CD14-positive monocyte (primary cell): ENCODE measurements around the gene MITF. TPM values are rescaled to one million over a fixed set of nuclear protein-coding genes. Genes with fewer than 3 reads are reported as not detected.

Experiments
- DNase-seq, 3 donors: peaks; one replicate each; pipeline ENCODE4 v3.0.0-alpha.2; 2011 to 2022
- H2AFZ ChIP-seq: 2 replicates; pipeline ENCODE4 v1.6.0; 2012; ENCODE audit warnings: mild to moderate bottlenecking, low read depth, low read length, inconsistent platforms; ENCODE audit not compliant: insufficient read depth, poor library complexity, severe bottlenecking
- H3K27ac ChIP-seq, 2 donors: 1 replicate in 1 of 2; 2 replicates in 1 of 2; pipeline ENCODE4 v1.5.1; 2012 to 2013; ENCODE audit warnings: low read length in 2 of 2, control low read depth in 1 of 2, inconsistent platforms in 1 of 2, low read depth in 1 of 2, mild to moderate bottlenecking in 1 of 2
- H3K27me3 ChIP-seq, 2 donors: one replicate each; pipeline versions ENCODE4 v1.6.0 to v1.6.1; 2011 to 2013; ENCODE audit warnings: low read length in 2 of 2; ENCODE audit not compliant: control insufficient read depth in 2 of 2, insufficient read depth in 2 of 2
- H3K36me3 ChIP-seq, 2 donors: replicated peaks in 1 of 2; 1 replicate in 1 of 2; 2 replicates in 1 of 2; pipeline versions ENCODE4 v1.5.1 to v1.6.1; 2012 to 2013; ENCODE audit warnings: low read length in 2 of 2, control low read depth in 1 of 2, inconsistent platforms in 1 of 2, mild to moderate bottlenecking in 1 of 2; ENCODE audit not compliant: insufficient read depth in 2 of 2, control insufficient read depth in 1 of 2
- H3K4me1 ChIP-seq, 2 donors: 1 replicate in 1 of 2; 2 replicates in 1 of 2; pipeline versions ENCODE4 v1.5.1 to v1.6.1; 2012 to 2013; ENCODE audit warnings: low read length in 2 of 2, control low read depth in 1 of 2, inconsistent platforms in 1 of 2, mild to moderate bottlenecking in 1 of 2, moderate library complexity in 1 of 2; ENCODE audit not compliant: insufficient read depth in 2 of 2, control insufficient read depth in 1 of 2
- H3K4me2 ChIP-seq: replicated peaks from 2 replicates; pipeline ENCODE3; 2012; ENCODE audit warnings: low read length, moderate library complexity, mild to moderate bottlenecking; ENCODE audit not compliant: poor library complexity, severe bottlenecking; ENCODE audit errors: extremely low read depth
- H3K4me3 ChIP-seq, 3 experiments: fragments of 200-600 bp in 1 of 3; sonication (generic) in 1 of 3; replicated peaks in 1 of 3; 1 replicate in 2 of 3; 2 replicates in 1 of 3; pipeline ENCODE4 v1.5.1; 2011 to 2013; ENCODE audit warnings: low read length in 3 of 3, mild to moderate bottlenecking in 3 of 3, control low read depth in 2 of 3, low read depth in 2 of 3, inconsistent platforms in 1 of 3, moderate library complexity in 1 of 3
- H3K79me2 ChIP-seq: 2 replicates; pipeline ENCODE4 v1.6.0; 2012; ENCODE audit warnings: mild to moderate bottlenecking, control low read depth, inconsistent platforms, low read length, moderate library complexity; ENCODE audit not compliant: insufficient read depth
- H3K9ac ChIP-seq: 2 replicates; pipeline ENCODE4 v1.6.0; 2017; ENCODE audit warnings: low read length, mild to moderate bottlenecking; ENCODE audit not compliant: insufficient read depth, poor library complexity, severe bottlenecking
- H3K9me3 ChIP-seq, 2 donors: replicated peaks in 1 of 2; 1 replicate in 1 of 2; 2 replicates in 1 of 2; pipeline versions ENCODE4 v1.5.1 to v1.6.1; 2012 to 2013; ENCODE audit warnings: low read length in 2 of 2, control low read depth in 1 of 2; ENCODE audit not compliant: control insufficient read depth in 1 of 2, insufficient read depth in 1 of 2
- H4K20me1 ChIP-seq: 2 replicates; pipeline ENCODE4 v1.6.0; 2012; ENCODE audit warnings: mild to moderate bottlenecking, low read length, control low read depth, moderate library complexity; ENCODE audit not compliant: insufficient read depth
- H3K27ac Mint-ChIP-seq, 7 donors: one replicate each; pipeline ENCODE4 v1.8.0; 2020; ENCODE audit warnings: mild to moderate bottlenecking in 7 of 7, mixed read lengths in 7 of 7, moderate library complexity in 6 of 7, inconsistent platforms in 2 of 7
- H3K27me3 Mint-ChIP-seq, 3 donors: one replicate each; pipeline ENCODE4 v1.8.0; 2021 to 2022; ENCODE audit warnings: low read depth in 3 of 3, mild to moderate bottlenecking in 3 of 3, mixed read lengths in 3 of 3, moderate library complexity in 3 of 3, inconsistent platforms in 1 of 3
- H3K36me3 Mint-ChIP-seq, 2 donors: one replicate each; pipeline ENCODE4 v1.8.0; 2020; ENCODE audit warnings: mixed read lengths in 2 of 2, inconsistent platforms in 1 of 2, mild to moderate bottlenecking in 1 of 2
- H3K4me1 Mint-ChIP-seq: one replicate; pipeline ENCODE4 v1.8.0; 2020; ENCODE audit warnings: mild to moderate bottlenecking, mixed read lengths
- H3K4me3 Mint-ChIP-seq, 2 donors: one replicate each; pipeline ENCODE4 v1.8.0; 2020; ENCODE audit warnings: mild to moderate bottlenecking in 2 of 2, mixed read lengths in 2 of 2, moderate library complexity in 1 of 2
- H3K9me3 Mint-ChIP-seq, 7 donors: one replicate each; pipeline ENCODE4 v1.8.0; 2020 to 2022; ENCODE audit warnings: mixed read lengths in 7 of 7, mild to moderate bottlenecking in 6 of 7, moderate library complexity in 6 of 7, inconsistent platforms in 2 of 7
- WGBS: methylation state at CpG from one replicate; pipeline ENCODE4 v1.1.5; 2013; ENCODE audit warnings: missing lambda C conversion rate; ENCODE audit not compliant: insufficient coverage; 5-methylcytosine and 5-hydroxymethylcytosine counted together
- intact Hi-C, 2 donors: fragments of 100-400 bp; cut with micrococcal nuclease; formaldehyde crosslinking; loops; one replicate each; pipeline versions ENCODE4 v1.15.0 to v1.15.1; 2023
- polyA plus RNA-seq, 3 donors: library from polyadenylated mRNA; depleted of rRNA in 1 of 3; unstranded in 2 of 3; stranded (reverse) in 1 of 3; fragments of 300-500 nt in 2 of 3; fragments of >200 nt in 1 of 3; fragmentation: Illumina TruSeq in 2 of 3; gene quantifications; 1 replicate in 2 of 3; 2 replicates in 1 of 3; pipeline ENCODE4 v1.2.3, GENCODE V29; 2012 to 2021
- TF ChIP-seq, protein P1 (sequence below): fragments of 200-600 bp; IDR thresholded peaks from one replicate; pipeline ENCODE4 v1.8.0; 2022; ENCODE audit warnings: antibody characterized with exemption, mild to moderate bottlenecking

The MITF gene
- polyA plus RNA-seq, 3 donors = 7.0 to 15.1 (median 12.1) TPM

DNA sequence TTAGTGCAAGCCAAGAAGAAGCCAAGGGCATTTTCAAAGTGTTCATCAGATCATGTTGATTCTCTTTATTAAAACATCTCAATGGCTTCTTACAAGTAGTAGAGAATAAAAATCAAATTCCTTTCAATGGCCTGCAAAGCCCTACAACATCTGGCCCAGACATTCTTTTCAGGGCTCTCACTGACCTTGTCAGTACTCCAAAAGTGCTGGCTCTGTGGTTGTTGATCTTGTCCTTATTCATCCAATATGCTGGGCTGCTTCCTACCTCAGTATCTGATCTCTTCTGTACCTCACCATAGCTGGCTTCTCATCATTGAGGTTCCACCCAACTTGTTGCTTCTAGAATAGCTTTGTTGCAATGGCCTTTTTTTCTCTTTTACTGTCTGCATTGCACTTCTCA lies 186.2 kb downstream of the MITF start:
- Histone ChIP-seq H3K4me3 (no peak overlapping the region), H4K20me1 (no peaks in the 10 kb centered on the region), H3K79me2 (no peaks in the 10 kb centered on the region), H2AFZ (no peak overlapping the region), H3K4me1 (no peaks in the 10 kb centered on the region), H3K9ac (no peak overlapping the region), H3K9me3 (no peaks in the 10 kb centered on the region), H3K27ac (no peak overlapping the region), H3K27me3 (no peaks in the 10 kb centered on the region), H3K36me3 (no peaks in the 10 kb centered on the region), H3K4me2 (no peak overlapping the region)
- H3K27ac Mint-ChIP-seq = no peak overlapping the region
- H3K27me3 Mint-ChIP-seq = peaks cover 0 to 2% (median 0%) of the 10 kb centered on the region in 3 donors
- TF ChIP-seq, protein P1, sequence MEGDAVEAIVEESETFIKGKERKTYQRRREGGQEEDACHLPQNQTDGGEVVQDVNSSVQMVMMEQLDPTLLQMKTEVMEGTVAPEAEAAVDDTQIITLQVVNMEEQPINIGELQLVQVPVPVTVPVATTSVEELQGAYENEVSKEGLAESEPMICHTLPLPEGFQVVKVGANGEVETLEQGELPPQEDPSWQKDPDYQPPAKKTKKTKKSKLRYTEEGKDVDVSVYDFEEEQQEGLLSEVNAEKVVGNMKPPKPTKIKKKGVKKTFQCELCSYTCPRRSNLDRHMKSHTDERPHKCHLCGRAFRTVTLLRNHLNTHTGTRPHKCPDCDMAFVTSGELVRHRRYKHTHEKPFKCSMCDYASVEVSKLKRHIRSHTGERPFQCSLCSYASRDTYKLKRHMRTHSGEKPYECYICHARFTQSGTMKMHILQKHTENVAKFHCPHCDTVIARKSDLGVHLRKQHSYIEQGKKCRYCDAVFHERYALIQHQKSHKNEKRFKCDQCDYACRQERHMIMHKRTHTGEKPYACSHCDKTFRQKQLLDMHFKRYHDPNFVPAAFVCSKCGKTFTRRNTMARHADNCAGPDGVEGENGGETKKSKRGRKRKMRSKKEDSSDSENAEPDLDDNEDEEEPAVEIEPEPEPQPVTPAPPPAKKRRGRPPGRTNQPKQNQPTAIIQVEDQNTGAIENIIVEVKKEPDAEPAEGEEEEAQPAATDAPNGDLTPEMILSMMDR = no peak
- H3K36me3 Mint-ChIP-seq = peaks cover 2% of the 10 kb centered on the region in 2 donors
- DNase-seq = no peak
- intact Hi-C loops = no loop called here
- no peak overlapping the region for H3K4me3 Mint-ChIP-seq
- H3K4me1 Mint-ChIP-seq = no peaks in the 10 kb centered on the region
- H3K9me3 Mint-ChIP-seq = peaks cover 0 to 2% (median 0%) of the 10 kb centered on the region in 7 donors

DNA sequence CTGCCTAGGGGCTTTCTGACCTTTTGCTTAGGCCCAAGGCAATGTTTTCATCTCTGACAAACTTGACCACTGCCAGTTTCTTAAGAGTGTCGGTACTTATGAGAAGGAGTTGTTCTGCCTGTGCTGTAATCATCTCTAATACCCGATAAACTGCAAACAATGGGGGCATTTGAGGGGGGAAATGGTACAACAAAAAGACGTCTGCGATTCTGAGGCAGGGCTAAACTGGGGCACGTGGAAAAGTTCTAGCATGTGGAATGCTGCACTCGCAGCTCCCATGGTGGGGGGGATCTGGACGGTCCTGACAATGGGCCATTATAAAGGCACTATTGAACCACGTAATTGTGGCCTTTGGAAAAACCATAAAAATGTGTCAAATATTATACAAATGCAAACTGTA lies 187.1 kb downstream of the MITF start:
- TF ChIP-seq, protein P1 = no peak
- H3K9ac ChIP-seq = no peak overlapping the region
- H3K27me3 ChIP-seq = no peaks in the 10 kb centered on the region
- Mint-ChIP-seq H3K9me3 (peaks cover 0 to 2% (median 0%) of the 10 kb centered on the region in 7 donors), H3K4me1 (no peaks in the 10 kb centered on the region), H3K36me3 (peaks cover 2% of the 10 kb centered on the region in 2 donors), H3K27ac (no peak overlapping the region), H3K4me3 (no peak overlapping the region), H3K27me3 (peaks cover 0 to 2% (median 0%) of the 10 kb centered on the region in 3 donors)
- H4K20me1 ChIP-seq = no peaks in the 10 kb centered on the region
- H3K4me3 ChIP-seq = no peak overlapping the region
- no peaks in the 10 kb centered on the region for H3K9me3 ChIP-seq
- H3K4me2 ChIP-seq = no peak overlapping the region
- H3K4me1 ChIP-seq = no peaks in the 10 kb centered on the region
- no peak overlapping the region for H3K27ac ChIP-seq
- 97% methylated on average over 5 of the region's 8 CpGs for WGBS
- H2AFZ ChIP-seq = no peak overlapping the region
- intact Hi-C loops = no loop called here
- H3K36me3 ChIP-seq = no peaks in the 10 kb centered on the region
- no peaks in the 10 kb centered on the region for H3K79me2 ChIP-seq
- no peak for DNase-seq
